Astrocyte of the spinal cord (primary cell): ENCODE results near the gene TNK2.

Source experiments
- DNase-seq: peaks from one replicate; pipeline ENCODE4 v3.0.0; 2011; ENCODE audit warnings: low read depth, low spot score
- H3K4me3 ChIP-seq: 2 replicates; pipeline ENCODE4 v1.5.1; 2011; ENCODE audit warnings: low read depth, mild to moderate bottlenecking, low read length, moderate library complexity
- in situ Hi-C: cut with HindIII; loops from 2 replicates; pipeline ENCODE4 v1.10.0; 2017; ENCODE audit warnings: low sequenced_read_pairs
- TF ChIP-seq, protein P1 (sequence below): IDR thresholded peaks from 2 replicates; pipeline ENCODE4 v1.5.1; 2012; ENCODE audit warnings: low read depth, mild to moderate bottlenecking, low read length, inconsistent platforms

TNK2 gene

DNA sequence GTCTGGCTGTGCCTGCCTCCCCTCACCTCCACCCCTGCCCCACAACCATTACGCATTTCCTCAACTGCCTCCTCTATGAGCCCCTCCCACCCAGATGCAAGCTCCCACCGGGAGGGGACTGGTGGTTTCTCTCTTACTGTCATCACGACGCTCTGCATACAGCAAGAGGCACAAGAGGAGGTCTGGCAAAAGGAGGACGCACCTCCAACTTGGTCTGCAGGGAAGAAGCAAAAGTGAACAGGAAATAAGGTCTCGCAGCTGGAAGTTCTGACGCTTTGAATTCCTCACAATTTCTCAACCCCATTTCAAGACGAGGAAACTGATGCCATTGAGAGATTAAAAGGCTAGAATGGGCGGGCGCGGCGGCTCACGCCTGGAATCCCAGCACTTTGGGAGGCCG, 54.4 kb downstream of the TNK2 start:
- TF ChIP-seq, protein P1, sequence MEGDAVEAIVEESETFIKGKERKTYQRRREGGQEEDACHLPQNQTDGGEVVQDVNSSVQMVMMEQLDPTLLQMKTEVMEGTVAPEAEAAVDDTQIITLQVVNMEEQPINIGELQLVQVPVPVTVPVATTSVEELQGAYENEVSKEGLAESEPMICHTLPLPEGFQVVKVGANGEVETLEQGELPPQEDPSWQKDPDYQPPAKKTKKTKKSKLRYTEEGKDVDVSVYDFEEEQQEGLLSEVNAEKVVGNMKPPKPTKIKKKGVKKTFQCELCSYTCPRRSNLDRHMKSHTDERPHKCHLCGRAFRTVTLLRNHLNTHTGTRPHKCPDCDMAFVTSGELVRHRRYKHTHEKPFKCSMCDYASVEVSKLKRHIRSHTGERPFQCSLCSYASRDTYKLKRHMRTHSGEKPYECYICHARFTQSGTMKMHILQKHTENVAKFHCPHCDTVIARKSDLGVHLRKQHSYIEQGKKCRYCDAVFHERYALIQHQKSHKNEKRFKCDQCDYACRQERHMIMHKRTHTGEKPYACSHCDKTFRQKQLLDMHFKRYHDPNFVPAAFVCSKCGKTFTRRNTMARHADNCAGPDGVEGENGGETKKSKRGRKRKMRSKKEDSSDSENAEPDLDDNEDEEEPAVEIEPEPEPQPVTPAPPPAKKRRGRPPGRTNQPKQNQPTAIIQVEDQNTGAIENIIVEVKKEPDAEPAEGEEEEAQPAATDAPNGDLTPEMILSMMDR = no peak
- no peak for DNase-seq
- H3K4me3 ChIP-seq = no peak overlapping the region
- in situ Hi-C loops = no loop called here

- no peak for DNase-seq
- TF ChIP-seq, protein P1 = no peak
- in situ Hi-C loops = no loop called here
- H3K4me3 ChIP-seq = no peak overlapping the region
Observed at GRCh38 chr3:195853036-195853435, 55.3 kb downstream of the TNK2 start.

DNA sequence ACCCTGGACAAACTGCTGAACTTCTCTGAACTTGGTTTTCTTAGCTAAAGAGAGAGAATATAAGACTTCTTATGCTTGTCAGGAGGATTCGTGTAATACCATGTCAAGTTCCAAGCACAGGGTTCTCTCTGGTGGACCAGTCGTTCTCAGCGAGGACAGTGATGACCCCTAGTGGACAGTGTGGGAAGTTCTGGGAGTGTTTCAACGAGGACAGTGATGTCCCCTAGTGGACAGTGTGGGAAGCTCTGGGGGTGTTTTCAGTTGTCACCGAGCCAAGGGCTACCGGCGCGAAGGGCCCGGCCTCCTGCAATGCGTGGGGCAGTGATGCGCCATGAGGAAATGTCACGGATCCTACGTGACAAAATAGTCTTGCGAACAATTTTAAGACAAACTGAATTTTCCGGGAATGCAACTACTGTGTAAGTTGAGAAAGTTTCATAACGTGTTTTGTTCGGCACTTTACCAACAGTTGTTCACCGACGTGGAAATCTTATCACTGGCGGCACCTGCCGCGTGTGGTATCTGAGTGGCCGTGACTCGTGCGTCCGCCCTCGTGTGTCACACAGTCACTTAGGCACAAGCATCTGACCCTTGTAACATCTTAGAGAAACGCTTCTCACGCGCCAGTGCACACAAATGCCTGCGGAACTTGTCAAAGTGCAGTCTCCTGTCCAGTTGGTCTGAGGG, 57.4 kb downstream of the TNK2 start:
- in situ Hi-C loops = no loop called here
- DNase-seq = peak; percentile 87
- TF ChIP-seq, protein P1 = peak; percentile 100
- H3K4me3 ChIP-seq = no peak overlapping the region

GRCh38 chr3:195849322-195850074, 58.9 kb downstream of the TNK2 start:
- no peak overlapping the region for H3K4me3 ChIP-seq
- DNase-seq = no peak
- in situ Hi-C loops = no loop called here
- TF ChIP-seq, protein P1 = peak; percentile 57

- in situ Hi-C loops = no loop called here
- TF ChIP-seq, protein P1 = no peak
Observed at GRCh38 chr3:195847055-195847950, 61.0 kb downstream of the TNK2 start.

GRCh38 chr3:195845483-195845882, 62.9 kb downstream of the TNK2 start:
- no peak overlapping the region for H3K4me3 ChIP-seq
- in situ Hi-C loops = no loop called here

More at GRCh38 chr3:195847055-195847950, 61.0 kb downstream of the TNK2 start:
- no peak overlapping the region for H3K4me3 ChIP-seq
- DNase-seq = peak; percentile 18

More at GRCh38 chr3:195845483-195845882, 62.9 kb downstream of the TNK2 start:
- TF ChIP-seq, protein P1 = no peak
- DNase-seq = no peak
